Cerebellar cortex (tissue), 1 donor: ENCODE data around the gene CD53.
"Not testable (repeated sequence)": the region's sequence is repeated elsewhere in the genome, so short reads cannot be mapped to it uniquely, and the experiment has no call there.

Source experiments
- DNase-seq: peaks from one replicate; pipeline ENCODE4 v3.0.0-alpha.2; 2015; ENCODE audit warnings: low spot score

Gene CD53, protein sequence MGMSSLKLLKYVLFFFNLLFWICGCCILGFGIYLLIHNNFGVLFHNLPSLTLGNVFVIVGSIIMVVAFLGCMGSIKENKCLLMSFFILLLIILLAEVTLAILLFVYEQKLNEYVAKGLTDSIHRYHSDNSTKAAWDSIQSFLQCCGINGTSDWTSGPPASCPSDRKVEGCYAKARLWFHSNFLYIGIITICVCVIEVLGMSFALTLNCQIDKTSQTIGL

GRCh38 chr1:110872745-110873720 is at the start of gene CD53:
CD53 (plus strand) TSS chr1:110873148; CDS start chr1:110891409, 18,261 bp downstream.
- DNase-seq = no peak

DNA sequence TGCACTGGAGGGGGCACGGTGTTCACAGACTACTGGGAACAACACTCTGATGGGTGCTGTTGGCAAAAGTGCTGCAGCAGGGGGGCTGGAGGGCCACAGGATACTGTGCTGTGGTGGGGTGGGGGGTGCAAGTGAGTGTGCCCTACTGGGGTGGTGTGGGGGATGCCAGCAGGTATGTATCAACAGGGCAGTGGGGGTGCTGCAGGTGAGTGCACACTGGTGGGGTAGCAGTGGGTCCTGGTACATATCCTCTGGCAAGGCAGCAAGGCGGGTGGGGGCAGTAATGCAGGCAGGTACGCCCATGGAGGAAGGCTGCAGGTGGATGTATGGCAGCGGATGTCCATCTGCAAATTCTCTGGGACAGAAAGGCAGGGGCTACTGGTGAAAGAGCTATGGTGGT is 48.8 kb upstream of the CD53 start:
- DNase-seq = no peak

- peak; percentile 27 for DNase-seq
These were observed 42.9 kb upstream of the CD53 start for GRCh38 chr1:110829955-110830553.

DNA sequence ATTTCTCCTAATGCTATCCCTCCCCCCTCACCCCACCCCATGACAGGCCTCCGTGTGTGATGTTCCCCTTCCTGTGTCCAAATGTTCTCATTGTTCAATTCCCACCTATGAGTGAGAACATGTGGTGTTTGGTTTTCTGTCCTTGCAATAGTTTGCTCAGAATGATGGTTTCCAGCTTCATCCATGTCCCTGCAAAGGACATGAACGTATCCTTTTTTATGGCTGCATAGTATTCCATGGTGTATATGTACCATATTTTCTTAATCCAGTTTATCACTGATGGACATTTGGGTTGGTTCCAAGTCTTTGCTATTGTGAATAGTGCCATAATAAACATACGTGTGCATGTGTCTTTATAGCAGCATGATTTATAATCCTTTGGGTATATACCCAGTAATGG is 39.2 kb upstream of the CD53 start:
- not testable (repeated sequence) for DNase-seq

DNA sequence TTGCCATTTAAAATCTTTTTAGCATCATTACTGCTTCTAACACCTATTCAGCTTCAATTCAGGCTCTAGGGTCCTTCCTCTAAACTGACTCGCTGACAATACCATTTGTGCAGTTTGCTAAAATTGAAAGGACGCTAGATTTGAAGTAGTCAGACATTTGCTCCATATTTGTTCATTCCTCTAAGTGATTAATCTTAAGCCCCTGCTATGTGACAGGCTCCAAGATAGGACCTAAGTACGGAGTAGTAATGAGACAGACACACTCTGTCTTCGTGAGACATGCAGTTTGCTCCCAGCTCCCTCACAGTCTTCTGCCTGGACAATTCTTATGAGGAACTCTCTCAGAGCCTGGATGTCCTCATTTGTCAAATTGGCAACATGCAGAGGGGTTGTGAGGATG is 26.1 kb upstream of the CD53 start:
- DNase-seq = no peak

DNA sequence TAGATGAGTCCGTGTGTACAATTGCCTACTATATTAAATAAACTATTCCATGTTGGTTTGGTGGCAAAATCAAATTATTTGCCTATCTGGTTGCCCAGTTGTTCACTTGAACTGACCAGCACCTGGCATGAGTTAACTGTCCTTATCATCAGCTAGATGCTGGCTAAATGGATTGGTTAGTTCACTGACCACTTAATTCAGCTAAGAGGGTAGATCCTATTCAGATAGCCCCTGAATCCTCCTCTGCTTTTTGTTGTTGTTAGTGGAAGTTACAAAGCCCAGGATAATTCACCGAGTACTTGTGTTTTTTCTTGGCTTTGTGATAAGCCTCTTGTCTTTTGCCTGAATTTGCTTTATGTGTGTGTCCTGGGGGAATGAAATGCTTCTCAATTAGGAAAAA is 22.8 kb upstream of the CD53 start:
- DNase-seq = no peak

- DNase-seq = no peak
These were observed 22.3 kb upstream of the CD53 start for GRCh38 chr1:110850627-110851026.

DNA sequence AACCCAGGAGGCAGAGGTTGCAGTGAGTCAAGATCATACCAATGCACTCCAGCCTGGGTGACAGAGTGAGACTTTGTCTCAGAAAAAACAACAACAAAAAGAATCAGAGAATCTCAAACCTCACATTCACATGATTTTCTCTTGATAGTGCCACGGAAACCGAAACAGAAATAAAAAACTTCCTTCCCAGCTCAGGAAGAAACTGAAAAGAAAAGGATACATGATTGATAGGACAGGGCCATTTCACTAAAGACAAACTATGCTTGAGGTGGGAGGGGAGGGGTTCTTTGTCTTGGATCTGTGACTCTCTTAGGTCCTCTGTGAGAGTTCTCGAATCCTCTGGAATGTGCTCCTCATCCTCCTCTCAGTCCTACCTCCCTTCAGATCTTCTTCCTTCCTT is 19.8 kb upstream of the CD53 start:
- DNase-seq = no peak

DNA sequence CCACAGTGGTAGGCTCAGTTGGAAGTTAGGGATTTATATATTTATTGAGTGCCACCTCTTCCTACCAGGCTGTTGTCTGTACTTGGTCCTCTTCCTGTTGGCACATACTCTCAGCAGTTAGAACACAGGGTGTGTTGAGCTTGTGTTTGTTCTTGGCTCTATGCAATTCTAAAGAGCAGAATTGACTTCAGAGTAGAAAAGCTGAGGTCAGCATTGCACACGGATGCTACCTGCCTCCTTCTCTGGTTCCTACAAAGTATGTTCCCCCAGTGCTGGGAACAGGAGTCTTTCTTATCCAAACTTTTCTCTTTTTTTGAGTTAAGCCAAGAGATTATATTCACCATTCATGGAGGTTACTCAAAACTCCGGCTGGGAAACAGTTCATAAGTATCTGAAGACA is 16.5 kb upstream of the CD53 start:
- DNase-seq = no peak

GRCh38 chr1:110857964-110858948 is 14.7 kb upstream of the CD53 start:
- DNase-seq = no peak

DNA sequence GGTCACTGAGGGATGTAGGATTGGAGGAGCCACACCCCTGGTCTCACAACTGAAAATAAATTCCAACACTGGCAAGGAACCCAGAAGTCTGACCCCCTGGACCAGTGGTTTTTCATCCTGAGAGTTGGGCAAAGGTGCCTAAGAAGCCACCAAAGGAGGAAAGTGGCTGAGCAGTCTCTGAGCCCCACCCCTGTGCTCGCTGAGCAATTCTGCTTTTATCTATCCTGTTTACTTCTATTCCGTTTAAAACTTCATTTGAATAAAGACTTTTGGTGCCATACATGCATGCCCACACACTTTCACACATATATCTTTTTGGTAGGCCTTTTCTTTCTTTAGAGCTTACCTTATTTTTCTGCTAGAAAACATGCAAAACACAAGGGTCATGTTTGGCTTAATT is 13.9 kb upstream of the CD53 start:
- no peak for DNase-seq

DNA sequence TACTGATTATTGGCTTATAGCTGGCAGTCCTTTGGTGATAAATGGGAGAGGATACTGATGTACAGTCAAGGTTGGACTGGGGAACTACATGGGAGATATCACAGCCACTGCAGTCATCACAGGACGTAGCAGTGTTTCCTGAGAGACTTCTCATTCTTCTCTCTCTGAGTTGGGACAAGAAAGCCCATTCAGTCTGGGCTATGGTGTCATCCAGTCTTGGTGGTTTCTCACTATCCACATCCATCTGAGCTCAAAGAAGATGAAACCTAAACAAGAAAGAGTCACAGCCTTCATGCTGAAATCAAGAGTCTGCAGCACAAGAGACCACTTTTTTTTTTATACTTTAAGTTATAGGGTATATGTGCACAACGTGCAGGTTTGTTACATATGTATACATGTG is 12.8 kb upstream of the CD53 start:
- no peak for DNase-seq

DNA sequence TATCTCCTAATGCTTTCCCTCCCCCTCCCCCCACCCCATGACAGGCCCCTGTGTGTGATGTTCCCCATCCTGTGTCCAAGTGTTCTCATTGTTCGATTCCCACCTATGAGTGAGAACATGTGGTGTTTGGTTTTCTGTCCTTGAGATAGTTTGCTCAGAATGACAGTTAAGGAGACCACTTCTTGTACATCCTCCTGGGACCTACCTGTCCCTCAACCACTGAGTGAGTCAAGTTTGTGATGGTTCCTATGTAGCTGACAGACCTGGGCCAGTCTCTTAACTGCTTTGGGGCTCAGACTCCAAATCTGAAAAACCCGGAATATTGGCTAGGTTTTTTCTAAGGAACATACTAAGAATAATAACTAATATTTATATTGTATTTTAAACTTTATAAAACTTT is 12.3 kb upstream of the CD53 start:
- DNase-seq = not testable (repeated sequence)

DNA sequence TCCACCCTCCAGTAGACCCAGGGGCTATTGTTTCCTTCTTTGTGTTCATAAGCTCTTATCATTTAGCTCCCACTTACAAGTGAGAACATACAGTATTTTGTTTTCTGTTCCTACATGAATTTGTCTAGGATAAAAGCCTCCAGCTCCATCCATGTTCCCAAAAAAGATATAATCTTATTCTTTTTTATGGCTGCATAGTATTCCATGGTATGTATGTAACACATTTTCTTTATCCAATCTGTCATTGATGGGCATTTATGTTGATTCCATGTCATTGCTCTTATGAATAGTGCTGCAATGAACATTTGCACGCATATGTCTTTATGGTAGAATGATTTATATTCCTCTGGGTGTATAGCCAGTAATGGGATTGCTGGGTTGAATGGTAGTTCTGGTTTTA is 11.0 kb upstream of the CD53 start:
- DNase-seq = not testable (repeated sequence)

DNA sequence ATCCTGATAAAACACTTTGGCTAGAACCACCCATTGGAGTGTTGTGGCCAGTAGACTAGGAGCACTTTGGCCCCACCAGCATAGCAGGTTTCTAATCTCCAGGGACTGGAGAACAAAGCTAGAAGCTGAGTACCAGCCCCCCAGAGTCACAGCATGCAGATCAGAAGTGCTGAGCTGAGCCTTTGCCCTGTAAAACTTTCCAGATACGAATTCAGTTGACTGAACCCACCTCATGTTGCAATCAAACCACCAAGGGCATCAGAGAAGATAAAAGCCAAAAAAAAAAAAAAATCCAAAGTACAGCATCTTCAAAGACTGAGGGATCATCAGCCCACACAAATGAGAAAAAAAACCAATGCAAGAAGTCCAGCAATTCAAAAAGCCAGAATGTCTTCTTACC is 8.7 kb upstream of the CD53 start:
- no peak for DNase-seq

- no peak for DNase-seq
These were observed 2.1 kb upstream of the CD53 start for GRCh38 chr1:110870721-110871388.

DNA sequence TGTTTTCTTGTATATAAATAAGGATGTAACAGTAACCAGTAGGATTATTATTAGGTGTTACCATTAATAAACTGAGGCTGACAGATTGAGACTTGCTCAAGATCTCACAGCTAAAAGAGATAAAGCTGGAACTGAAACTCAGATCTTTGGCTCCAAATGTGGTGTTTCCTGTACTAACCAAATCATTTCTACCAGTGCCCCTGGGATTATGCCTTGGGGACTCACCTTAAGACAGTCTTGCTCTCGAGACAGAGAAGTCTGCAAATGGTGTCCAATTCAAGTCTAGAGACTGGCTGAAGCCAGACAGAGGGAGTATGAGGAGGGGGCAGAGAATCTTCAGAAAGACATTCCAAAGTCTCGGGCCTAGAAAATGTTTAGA is 593 bp upstream of the CD53 start:
- DNase-seq = no peak

DNA sequence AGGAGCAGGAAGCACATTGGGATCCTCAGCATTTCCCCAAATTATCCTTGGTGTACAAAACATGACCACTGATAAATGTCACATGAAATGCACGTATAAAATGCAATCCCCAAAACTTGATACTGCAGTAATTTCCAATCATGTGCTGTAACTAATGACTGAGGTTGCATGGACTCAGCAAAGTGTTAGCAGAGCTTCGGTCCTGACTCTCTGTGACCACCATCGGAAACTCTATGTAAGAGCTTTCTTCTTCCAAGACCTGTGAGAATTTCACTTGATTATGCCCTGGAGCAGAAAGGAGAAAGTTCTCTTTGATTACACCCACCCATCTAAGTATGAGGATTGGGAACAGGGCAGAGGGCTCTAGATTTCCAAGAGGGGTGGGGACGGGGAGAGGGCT is 908 bp downstream of the CD53 start:
- no peak for DNase-seq

DNA sequence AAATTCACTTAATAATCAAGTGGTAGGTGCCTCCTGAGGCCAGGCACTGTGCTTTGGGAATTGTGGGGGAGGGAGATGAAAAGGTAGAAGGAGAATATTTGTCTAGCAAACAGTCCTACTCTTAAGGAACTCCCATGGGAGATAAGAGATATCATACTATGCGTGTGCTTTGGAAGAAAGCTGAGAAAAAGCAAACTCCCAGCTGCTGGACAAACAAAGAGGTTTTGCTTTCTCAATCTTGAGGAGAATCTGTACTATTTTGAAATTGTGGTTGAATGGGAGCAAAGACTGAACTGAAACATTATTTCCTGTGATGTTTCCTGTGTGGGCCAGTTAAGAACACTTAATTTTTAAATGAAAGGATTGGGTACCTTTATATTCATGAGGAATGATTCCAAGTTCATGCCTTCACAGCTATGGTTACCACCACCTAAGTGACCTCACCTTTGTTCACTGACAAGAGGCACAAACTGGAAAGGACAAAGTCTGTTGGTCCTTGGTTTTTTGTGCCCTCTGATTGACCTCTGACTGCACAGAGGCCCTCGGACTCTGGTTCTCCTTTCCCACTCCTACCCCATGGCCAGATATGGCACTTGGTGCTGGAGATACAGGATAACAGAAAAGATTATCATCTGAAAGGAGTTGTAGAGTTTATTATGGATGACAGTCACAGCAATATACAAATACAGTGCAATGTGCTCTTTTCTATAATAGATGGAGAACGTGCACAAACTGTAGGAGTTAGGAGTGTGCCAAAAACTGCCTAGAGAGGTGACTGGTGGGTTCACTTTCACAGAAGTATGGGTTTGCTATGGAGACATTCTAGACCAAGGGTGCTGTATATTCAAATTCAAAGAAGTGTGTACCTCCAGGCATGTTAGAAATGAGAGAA is 1.6 kb downstream of the CD53 start:
- DNase-seq = no peak

DNA sequence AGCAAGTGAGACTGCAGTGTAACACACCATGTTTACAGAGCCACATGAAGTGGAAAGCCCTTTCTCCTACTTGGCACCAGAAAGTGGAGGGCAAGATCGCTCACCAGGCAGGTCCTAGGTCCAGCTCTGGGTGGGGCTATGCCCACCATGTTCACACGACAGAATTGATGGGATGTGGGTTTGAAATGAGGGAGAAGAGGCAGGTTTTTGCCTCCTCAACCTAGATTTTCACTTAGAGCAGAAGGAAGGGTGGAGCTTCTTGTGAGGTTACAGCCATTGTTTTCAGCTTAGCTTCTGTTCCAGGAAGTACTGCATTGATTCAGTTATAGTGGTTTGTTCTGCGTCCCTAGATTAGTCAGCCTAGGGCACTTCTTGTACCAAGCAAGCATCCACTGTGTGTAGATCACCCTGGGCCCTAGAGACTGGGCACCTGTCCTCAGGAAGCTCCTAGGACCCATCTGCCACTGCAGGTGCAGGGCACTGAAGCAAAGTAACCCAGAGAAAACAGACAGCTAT is 2.3 kb downstream of the CD53 start:
- DNase-seq = no peak
